Measurements from ENCODE around the gene WDR73.

Gene WDR73

GRCh38 chr15:84611631-84612030, 42.5 kb downstream of the WDR73 start:
- DNase-seq (ENCODE audit: low spot score): no peak
- Histone ChIP-seq H3K9me3 (ENCODE audit: severe bottlenecking) (no peaks in the 10 kb centered on the region), H3K36me3 (ENCODE audit: low read depth) (0 out of 2 replicates have a peak, but pooled peaks cover 3% of the 10 kb centered on the region), H3K27ac (ENCODE audit: poor library complexity, severe bottlenecking) (no peak overlapping the region), H3K4me1 (ENCODE audit: insufficient read depth, poor library complexity, severe bottlenecking) (no peaks in the 10 kb centered on the region), H3K4me3 (ENCODE audit: severe bottlenecking) (no peak overlapping the region), H3K27me3 (ENCODE audit: insufficient read depth, poor library complexity, severe bottlenecking) (no peaks in the 10 kb centered on the region)
- ATAC-seq (ENCODE audit: low read depth): peak; percentile 58; the same call in 2 of the 3 replicates
- no peak for TF ChIP-seq CTCF (IDR thresholded peaks at IDR 0.05; ENCODE audit: poor library complexity, severe bottlenecking)

GRCh38 chr15:84609818-84610525, 44.1 kb downstream of the WDR73 start:
- no peak for DNase-seq (ENCODE audit: low spot score)
- no peak for TF ChIP-seq CTCF (IDR thresholded peaks at IDR 0.05; ENCODE audit: poor library complexity, severe bottlenecking)
- Histone ChIP-seq H3K4me1 (ENCODE audit: insufficient read depth, poor library complexity, severe bottlenecking) (no peaks in the 10 kb centered on the region), H3K9me3 (ENCODE audit: severe bottlenecking) (no peaks in the 10 kb centered on the region), H3K4me3 (ENCODE audit: severe bottlenecking) (no peak overlapping the region), H3K27me3 (ENCODE audit: insufficient read depth, poor library complexity, severe bottlenecking) (no peaks in the 10 kb centered on the region), H3K36me3 (ENCODE audit: low read depth) (0 out of 2 replicates have a peak, but pooled peaks cover 6% of the 10 kb centered on the region), H3K27ac (ENCODE audit: poor library complexity, severe bottlenecking) (no peak overlapping the region)
- ATAC-seq (ENCODE audit: low read depth): no peak

- 0 out of 2 replicates have a peak, but pooled peaks cover 7% of the 10 kb centered on the region for H3K36me3 ChIP-seq (ENCODE audit: low read depth)
- H3K4me1 ChIP-seq (ENCODE audit: insufficient read depth, poor library complexity, severe bottlenecking): no peaks in the 10 kb centered on the region
- H3K4me3 ChIP-seq (ENCODE audit: severe bottlenecking): no peak overlapping the region
- H3K27me3 ChIP-seq (ENCODE audit: insufficient read depth, poor library complexity, severe bottlenecking): no peaks in the 10 kb centered on the region
- no peak overlapping the region for H3K27ac ChIP-seq (ENCODE audit: poor library complexity, severe bottlenecking)
- ATAC-seq (ENCODE audit: low read depth): no peak
- TF ChIP-seq CTCF (IDR thresholded peaks at IDR 0.05; ENCODE audit: poor library complexity, severe bottlenecking): no peak
- no peak for DNase-seq (ENCODE audit: low spot score)
- no peaks in the 10 kb centered on the region for H3K9me3 ChIP-seq (ENCODE audit: severe bottlenecking)
Observed at GRCh38 chr15:84608707-84609284, 45.3 kb downstream of the WDR73 start.

GRCh38 chr15:84606653-84607120, 47.4 kb downstream of the WDR73 start:
- Histone ChIP-seq H3K36me3 (ENCODE audit: low read depth) (0 out of 2 replicates have a peak, but pooled peaks cover 7% of the 10 kb centered on the region), H3K9me3 (ENCODE audit: severe bottlenecking) (no peaks in the 10 kb centered on the region), H3K4me1 (ENCODE audit: insufficient read depth, poor library complexity, severe bottlenecking) (no peaks in the 10 kb centered on the region), H3K27me3 (ENCODE audit: insufficient read depth, poor library complexity, severe bottlenecking) (no peaks in the 10 kb centered on the region), H3K4me3 (ENCODE audit: severe bottlenecking) (no peak overlapping the region), H3K27ac (ENCODE audit: poor library complexity, severe bottlenecking) (no peak overlapping the region)
- no peak for DNase-seq (ENCODE audit: low spot score)
- no peak for ATAC-seq (ENCODE audit: low read depth)
- TF ChIP-seq CTCF (IDR thresholded peaks at IDR 0.05; ENCODE audit: poor library complexity, severe bottlenecking): no peak

- Histone ChIP-seq H3K27me3 (ENCODE audit: insufficient read depth, poor library complexity, severe bottlenecking) (no peaks in the 10 kb centered on the region), H3K36me3 (ENCODE audit: low read depth) (0 out of 2 replicates have a peak, but pooled peaks cover 7% of the 10 kb centered on the region), H3K9me3 (ENCODE audit: severe bottlenecking) (no peaks in the 10 kb centered on the region), H3K27ac (ENCODE audit: poor library complexity, severe bottlenecking) (no peak overlapping the region), H3K4me1 (ENCODE audit: insufficient read depth, poor library complexity, severe bottlenecking) (no peaks in the 10 kb centered on the region), H3K4me3 (ENCODE audit: severe bottlenecking) (no peak overlapping the region)
- ATAC-seq (ENCODE audit: low read depth) (no peak), DNase-seq (ENCODE audit: low spot score) (no peak)
- no peak for TF ChIP-seq CTCF (IDR thresholded peaks at IDR 0.05; ENCODE audit: poor library complexity, severe bottlenecking)
Observed at GRCh38 chr15:84605554-84605882, 48.6 kb downstream of the WDR73 start.

Measured in RWPE2 (cell line).